HG03378 (cell line): ENCODE measurements around the gene MAPK1IP1L.
"Not testable (repeated sequence)": the region's sequence is repeated elsewhere in the genome, so short reads cannot be mapped to it uniquely, and the experiment has no call there.

ENCODE experiments used
- ATAC-seq: cut with Tn5 transposase; IDR thresholded peaks from one replicate; pipeline ENCODE4 v1.9.1; 2021; ENCODE audit warnings: mild to moderate bottlenecking, moderate library complexity; ENCODE audit not compliant: unreplicated experiment

MAPK1IP1L gene

GRCh38 chr14:55051423-55052268 is at the start of gene MAPK1IP1L:
TSS of gene MAPK1IP1L (plus strand) at chr14:55051647. CDS start at chr14:55061684, 10,037 bp downstream.
- peak; percentile 72 for ATAC-seq

GRCh38 chr14:55005071-55005470 is 46.4 kb upstream of the MAPK1IP1L start:
- no peak for ATAC-seq

GRCh38 chr14:55015006-55015405 is 36.4 kb upstream of the MAPK1IP1L start:
- no peak for ATAC-seq

GRCh38 chr14:55019968-55020554 is 31.4 kb upstream of the MAPK1IP1L start:
- no peak for ATAC-seq

DNA sequence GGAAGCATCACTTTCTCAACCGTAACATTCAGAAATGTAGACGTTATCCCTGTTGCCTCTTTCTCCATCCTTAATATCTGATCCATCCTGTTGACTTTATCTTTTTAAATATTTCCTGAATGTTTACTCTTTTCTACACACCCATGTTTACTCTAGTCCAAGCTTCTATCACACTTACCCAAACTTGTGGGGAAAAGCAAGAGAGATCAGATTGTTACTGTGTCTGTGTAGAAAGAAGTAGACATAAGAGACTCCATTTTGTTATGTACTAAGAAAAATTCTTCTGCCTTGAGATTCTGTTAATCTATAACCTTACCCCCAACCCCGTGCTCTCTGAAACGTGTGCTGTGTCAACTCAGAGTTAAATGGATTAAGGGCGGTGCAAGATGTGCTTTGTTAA is 27.1 kb upstream of the MAPK1IP1L start:
- not testable (repeated sequence) for ATAC-seq

GRCh38 chr14:55025948-55026347 is 25.5 kb upstream of the MAPK1IP1L start:
- no peak for ATAC-seq

- ATAC-seq, result no peak
These were observed 25.0 kb upstream of the MAPK1IP1L start for GRCh38 chr14:55026441-55026792.

GRCh38 chr14:55026793-55027561 is 24.5 kb upstream of the MAPK1IP1L start, which contains the start of the genes SOCS4 and WDHD1:
TSS of gene SOCS4 (plus strand) at chr14:55027236. CDS start at chr14:55043042, 15,806 bp downstream.
TSS of gene WDHD1 (minus strand) at chr14:55027099. CDS start at chr14:55026787, 312 bp downstream.
- peak; percentile 82 for ATAC-seq

DNA sequence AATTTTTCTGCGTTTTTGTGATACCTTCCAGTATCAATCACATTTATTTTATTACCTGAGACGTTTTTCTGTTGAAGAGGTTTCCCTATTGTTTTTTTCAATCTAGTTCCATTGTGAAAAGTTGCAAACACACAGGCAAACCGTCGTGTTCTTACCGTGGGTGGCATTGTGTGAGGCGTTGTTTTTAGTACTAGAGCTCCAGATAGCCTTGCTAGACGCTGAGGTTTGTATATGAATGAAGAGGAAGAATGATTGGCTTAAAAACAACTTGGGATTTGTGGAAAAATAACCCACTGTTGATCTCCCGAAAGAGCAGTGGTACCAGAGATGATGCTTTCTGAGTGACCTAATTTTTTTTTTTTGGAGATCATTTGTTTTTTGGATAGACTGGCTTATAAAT is 23.4 kb upstream of the MAPK1IP1L start:
- no peak for ATAC-seq

GRCh38 chr14:55028476-55028875 is 23.0 kb upstream of the MAPK1IP1L start:
- no peak for ATAC-seq

- no peak for ATAC-seq
These were observed 20.3 kb upstream of the MAPK1IP1L start for GRCh38 chr14:55031190-55031589.

GRCh38 chr14:55037995-55038394 is 13.5 kb upstream of the MAPK1IP1L start:
- ATAC-seq, result not testable (repeated sequence)

DNA sequence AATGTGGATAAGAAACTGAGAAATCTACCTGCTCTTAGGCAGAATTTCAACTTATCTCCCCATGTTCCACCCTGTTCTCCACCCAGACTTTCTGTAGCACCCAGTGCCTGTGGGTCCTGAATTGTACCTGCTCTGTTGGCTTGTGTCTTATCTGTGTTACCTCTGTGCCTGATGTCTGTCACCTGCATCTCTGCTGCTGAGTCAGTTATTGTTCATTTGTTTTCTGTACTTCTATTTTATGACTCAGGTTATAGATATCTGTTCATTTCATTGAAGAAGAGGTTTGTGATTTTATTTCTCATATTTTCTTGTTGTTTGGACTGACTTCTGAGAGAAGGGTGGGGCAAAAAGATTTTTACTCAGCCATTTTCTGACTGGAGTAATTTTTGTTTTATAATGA is 12.7 kb upstream of the MAPK1IP1L start:
- no peak for ATAC-seq

DNA sequence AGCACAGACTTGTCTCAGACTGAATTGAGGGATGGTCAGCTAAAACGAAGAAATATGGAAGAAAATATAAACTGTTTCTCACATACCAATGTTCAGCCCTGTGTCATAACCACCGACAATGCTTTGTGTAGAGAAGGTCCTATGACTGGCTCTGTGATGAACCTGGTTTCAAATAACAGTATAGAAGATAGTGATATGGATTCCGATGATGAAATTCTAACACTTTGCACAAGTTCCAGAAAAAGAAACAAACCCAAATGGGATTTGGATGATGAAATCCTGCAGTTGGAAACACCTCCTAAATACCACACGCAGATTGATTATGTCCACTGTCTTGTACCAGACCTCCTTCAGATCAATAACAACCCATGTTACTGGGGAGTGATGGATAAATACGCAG is 7.9 kb upstream of the MAPK1IP1L start:
- ATAC-seq, result no peak

GRCh38 chr14:55045087-55045486 is 6.4 kb upstream of the MAPK1IP1L start:
- peak; percentile 51 for ATAC-seq

- no peak for ATAC-seq
These were observed 4.0 kb upstream of the MAPK1IP1L start for GRCh38 chr14:55047301-55048053.

DNA sequence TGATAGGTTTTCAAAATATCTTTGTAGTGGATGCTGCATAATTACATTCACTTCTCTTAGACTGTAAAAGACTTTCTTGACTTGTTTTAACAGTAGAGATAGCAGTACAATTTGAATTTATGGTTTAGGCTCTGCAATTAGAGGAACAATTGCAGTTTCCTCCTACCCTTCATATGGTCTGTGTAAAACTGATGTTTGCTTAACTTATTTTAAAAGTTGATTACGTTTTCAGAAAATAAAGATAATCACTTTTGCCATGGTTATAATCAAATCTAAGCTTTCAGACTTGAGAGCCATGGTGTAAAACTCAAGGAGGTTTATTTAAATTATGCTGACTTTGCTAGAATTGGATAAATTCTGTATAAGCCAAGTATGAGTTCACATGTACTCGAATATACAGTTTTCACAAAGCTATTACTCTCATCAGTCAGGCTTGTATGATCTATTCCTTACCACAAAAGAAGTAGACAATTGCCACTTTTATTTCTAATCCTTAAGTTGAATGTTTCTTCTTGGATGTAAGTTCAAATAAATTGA is 2.5 kb upstream of the MAPK1IP1L start:
- ATAC-seq, result no peak

DNA sequence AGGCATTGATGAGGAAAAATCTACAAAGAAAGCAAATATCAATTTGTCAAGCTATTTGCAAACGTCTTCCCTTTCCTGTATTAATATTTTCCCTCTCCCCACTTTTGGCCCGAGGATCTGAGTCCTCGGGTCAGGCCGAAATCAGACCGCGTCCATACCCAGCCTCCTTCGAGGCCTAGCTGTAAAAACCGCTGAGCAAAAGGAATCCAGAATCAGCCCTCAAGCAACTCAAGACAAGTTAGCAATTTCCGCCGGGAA is 353 bp upstream of the MAPK1IP1L start:
- ATAC-seq, result peak; percentile 44

DNA sequence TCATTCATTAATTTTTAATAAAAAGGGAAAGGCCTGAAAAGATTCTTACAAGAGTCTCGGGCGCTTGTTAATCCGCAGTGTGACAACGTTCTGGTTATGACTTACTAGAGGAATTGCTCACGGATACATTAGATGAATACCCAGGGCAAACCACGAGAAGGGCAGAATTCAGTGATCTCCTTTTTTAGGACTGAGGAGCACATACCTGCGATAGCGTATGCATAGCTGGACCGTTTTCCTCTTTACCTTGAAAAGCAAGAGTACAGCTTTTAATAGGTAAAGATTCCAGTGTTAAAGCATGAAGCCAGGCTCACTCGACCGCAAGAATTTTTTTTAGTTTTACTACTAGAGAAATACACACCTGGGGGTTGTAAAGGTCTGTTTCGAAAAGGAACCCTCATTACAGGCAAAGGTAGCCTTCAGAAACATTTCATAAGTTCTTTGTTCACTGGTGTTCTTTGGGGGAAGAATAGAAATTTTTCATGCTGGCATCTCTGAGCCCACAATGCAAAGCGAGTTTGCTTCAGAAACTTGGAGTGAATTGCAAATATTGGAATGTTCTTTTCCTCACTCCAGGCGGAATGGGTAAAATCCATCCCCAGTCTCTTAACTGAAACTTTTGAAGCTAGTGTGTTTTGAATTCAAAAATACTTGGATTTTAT is 953 bp downstream of the MAPK1IP1L start:
- peak; percentile 6 for ATAC-seq

DNA sequence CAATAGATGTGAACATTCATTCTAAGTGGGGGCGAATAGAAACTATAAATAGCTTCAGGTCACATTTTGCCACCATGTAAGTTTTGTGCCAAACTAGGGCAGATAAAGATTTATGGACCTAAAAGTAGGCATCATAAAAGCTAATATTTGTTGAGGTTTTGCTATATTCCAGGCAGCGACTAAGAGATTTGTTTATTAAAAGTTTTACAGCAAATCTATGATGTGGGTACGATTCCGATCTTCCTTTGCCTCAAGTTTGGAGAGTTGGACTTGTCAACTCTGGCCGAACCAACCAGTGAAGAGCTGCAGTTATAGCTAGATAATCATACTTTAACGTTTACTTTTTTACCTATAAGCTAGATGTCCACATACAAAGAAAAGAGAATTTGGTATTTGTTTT is 1.6 kb downstream of the MAPK1IP1L start:
- ATAC-seq, result no peak
